GM19324 (cell line): Measurements from ENCODE around the gene SLC37A1.
A peak's percentile ranks its signal among the peaks of the same experiment; 100 is the strongest.
"Not testable (repeated sequence)": the region's sequence is repeated elsewhere in the genome, so short reads cannot be mapped to it uniquely, and the experiment has no call there.

ENCODE experiments used
- ATAC-seq: cut with Tn5 transposase; IDR thresholded peaks from one replicate; pipeline ENCODE4 v1.9.1; 2021; ENCODE audit warnings: mild to moderate bottlenecking, moderate library complexity; ENCODE audit not compliant: unreplicated experiment, low FRiP score

The SLC37A1 gene

GRCh38 chr21:42513151-42513984 is at the start of gene SLC37A1:
TSS of gene SLC37A1 (plus strand) at chr21:42513852. CDS start at chr21:42518455, 4,603 bp downstream.
- peak; percentile 50 for ATAC-seq

GRCh38 chr21:42463861-42464515 is 49.7 kb upstream of the SLC37A1 start:
- no peak for ATAC-seq

DNA sequence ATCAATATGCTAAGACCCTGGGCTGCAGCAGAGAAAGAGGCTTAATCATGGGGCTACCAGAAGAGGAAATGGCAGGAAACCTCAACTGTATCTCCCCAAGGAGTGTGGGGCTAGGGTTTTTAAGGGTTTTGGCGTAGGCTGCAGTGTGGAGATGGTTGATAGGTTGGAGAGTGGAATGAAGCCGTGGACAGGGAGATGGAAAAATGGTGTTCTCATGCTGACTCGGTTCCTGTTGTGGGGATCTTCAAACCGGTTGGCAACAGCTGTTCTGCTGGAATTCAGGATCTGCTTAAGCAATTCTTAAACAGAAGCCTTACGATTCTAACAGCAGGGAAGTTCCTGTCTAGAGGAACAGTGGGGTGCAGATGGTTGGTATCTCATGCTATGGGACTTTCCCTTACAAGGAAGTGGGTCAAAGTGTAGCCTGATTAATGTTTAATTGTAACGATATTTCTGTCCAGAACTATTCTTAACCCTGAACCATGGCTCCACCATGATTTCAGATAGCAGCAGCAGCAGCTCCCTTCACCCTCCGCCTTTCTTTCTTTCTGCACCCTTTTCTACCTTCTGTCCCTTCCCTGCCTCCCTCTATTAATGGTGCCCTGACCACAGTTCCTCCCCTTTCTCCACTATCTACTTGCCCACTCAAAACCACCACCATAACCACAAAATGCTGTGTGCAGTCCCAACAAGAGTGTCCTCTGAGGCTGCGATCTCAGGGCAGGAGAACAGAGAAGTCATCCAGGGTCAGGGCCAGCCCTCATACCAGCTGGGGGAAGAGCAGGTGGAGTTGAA is 48.4 kb upstream of the SLC37A1 start:
- no peak for ATAC-seq

DNA sequence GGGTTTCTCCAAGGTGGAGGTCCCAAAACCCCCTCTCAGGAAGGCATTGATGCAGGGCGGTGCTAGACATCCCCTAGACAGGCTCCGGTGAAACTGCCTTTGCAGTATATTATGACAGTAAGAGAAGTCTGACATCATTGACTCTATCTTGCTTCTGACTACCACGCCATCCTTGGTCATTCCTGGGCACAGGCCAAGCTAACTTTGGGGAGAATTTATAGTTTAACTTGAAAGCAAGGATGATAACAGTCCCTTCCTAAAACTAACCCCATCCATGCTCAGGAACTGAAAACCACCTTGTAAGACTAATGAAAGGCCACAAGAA is 47.9 kb upstream of the SLC37A1 start:
- no peak for ATAC-seq

- no peak for ATAC-seq
Measured at GRCh38 chr21:42466700-42467099, 47.0 kb upstream of the SLC37A1 start.

DNA sequence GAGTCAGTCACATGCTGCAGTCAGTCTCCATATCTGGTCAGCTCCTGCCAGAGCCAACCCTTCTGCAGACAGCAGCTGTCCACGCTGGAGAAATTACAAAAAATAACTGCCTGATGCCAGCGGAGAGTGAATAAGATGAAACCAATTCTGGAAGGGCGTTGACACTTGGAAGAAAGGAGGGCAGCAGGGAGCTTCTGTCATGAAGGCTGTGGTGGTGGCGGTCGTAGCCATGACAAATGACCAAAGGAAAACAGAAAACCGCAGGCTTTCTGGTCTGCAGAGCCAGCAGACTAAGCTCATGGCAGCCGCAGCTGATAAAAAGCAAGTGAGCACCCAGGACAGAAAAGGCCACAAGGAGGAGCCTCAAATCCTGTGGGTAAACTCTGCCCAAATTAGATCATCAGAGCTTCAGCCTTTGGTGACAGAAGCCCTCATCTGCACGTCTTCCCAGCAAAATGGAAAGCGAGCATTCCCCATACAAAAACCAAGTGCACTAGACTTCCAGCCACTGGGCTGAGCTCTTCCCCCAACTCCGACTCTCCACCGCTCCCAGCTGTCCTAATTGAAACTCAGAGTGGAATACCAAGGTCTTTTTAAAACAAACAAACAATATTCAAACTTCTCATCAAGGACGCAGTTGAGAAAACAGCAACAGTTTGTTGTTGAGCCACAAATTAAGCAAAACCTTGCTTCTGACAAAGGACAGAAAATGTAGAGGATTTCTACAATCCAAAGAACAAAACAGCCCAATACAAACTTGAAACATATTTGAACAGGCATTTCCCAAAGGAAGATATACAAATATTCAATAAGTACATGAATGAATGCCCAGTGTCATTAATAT is 46.3 kb upstream of the SLC37A1 start:
- ATAC-seq, result no peak

DNA sequence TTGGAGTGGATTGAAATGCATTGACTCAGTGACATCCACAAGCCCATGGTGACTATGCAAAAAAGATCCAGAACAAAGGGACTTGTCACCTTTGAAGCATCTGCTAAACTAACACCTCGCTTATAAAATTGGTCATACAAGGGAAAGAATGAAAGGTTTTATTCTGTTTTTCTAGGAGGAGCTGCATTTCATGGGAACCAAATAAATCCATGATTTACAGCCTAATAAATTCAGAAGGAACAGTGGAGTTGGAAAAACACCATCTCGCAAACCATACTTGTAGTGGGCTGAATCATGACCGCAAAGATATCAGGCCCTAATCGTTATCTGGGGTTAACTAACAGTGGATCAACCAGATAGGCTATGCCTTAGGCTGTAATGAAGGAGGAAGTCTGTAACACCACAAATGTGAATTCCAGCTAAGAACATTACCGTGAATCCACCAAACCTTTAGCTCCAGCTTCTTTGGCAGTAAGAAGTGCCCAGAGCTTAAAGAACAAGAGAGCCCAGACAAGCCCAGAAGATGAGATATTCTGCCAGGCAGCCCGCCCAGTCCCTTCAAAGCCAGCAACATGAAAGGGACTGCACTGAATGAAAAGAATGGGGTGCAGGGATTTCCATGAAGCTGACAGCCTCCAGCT is 45.0 kb upstream of the SLC37A1 start:
- no peak for ATAC-seq

DNA sequence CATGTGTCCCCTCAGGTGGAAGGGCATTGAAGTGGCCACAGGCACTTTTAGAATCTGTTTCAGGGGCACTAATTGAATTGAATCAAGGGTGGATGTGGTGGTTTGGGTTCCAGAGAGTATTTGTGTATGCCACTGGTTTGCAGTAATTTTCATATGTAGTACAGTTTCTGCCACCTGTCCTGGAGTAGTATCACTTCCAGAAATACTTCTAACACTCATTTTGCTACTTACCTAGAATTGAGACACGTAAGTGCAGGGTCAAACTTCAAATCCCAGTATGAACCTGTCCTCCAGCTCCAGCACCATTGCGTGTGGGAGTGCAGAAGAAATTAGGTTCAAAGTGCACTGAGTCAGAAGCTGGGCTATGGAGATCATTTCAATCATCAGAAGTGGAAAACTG is 44.4 kb upstream of the SLC37A1 start:
- ATAC-seq, result no peak

DNA sequence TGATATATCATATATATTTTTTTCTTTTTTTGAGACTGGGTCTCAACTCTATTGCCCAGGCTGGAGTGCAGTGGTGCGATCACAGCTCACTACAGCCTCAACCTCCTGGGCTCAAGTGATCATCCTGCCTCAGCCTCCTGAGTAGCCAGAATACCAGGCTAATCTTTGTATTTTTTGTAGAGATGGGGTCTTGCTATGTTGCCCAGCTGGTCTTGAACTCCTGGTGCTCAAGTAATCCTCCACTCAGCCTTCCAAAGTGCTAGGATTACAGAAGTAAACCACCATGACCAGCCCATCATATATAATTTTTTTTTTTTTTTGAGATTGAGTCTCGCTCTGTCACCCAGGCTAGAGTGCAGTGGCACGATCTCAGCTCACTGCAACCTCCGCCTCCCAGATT is 43.9 kb upstream of the SLC37A1 start:
- ATAC-seq, result not testable (repeated sequence)

GRCh38 chr21:42471206-42471605 is 42.4 kb upstream of the SLC37A1 start:
- ATAC-seq, result no peak

- ATAC-seq, result no peak
Measured at GRCh38 chr21:42471716-42472330, 41.8 kb upstream of the SLC37A1 start.

GRCh38 chr21:42472521-42472920 is 41.1 kb upstream of the SLC37A1 start:
- no peak for ATAC-seq

DNA sequence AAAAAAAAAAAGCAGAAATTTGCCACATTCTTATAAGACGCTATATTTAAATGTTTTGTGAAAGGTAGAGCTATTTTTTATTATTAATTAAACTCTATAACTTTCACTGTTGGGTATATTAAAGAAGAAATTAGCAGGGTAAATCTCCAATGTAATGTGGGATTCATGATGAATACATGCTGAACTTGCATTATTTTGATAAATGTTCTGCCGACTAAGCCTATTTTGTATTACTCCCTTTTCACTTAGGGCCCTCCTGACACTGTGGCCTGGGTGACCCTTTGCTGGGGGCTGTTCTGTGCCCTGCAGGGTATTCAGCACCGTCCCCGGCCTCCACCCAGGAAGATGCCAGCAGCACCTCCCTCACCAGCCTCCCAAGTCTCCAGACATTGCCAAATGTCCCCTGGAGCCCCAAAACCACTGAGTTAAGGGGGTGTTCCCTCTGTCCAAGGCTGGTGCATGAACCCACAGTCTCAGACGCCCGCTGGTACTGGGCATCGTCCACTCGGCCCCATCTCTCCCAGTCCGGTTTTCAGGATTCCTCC is 40.1 kb upstream of the SLC37A1 start:
- ATAC-seq, result no peak

- ATAC-seq, result no peak
Measured at GRCh38 chr21:42474043-42474831, 39.4 kb upstream of the SLC37A1 start.

- no peak for ATAC-seq
Measured at GRCh38 chr21:42475036-42475435, 38.6 kb upstream of the SLC37A1 start.

DNA sequence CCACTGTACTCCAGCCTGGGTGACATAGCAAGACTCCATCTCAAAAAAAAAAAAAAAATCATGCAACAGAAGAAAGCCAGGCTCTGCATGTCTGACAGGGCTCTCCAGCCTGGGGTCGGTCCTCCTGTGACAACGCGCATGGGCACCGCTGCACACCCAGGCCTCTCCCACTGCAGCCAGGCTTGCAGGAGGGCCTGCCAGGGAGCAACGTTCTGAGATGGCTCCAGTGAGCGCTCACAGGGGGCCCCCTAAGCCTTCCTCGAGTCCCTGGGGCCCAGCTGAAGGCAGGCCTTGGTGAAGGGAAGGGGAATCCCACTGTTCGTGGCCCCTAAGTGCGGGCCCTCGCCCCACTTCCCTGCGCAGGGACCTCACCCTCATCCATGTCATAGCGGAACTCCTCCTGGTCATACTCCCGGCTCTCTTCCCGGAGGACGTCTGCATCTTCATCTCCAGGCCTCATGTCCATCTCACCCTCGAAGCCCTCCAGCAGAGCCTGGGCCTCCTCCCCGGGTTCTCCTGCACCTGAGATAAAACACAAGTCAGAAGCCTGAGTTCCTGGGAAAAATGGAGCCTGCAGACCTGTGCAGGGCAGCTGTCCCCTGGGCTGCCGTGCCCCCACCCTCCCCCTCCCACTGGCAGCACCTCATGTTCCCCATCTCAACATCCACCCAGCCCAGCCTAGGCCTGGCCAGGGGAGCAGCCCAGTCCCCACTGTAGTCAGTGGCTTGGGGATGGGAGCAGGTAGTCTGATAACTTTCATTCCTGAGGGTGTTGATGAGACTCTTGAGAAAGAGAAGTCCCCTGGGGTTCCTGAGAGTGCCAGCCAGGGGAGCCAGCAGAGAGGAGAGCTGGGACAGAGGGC is 37.9 kb upstream of the SLC37A1 start:
- ATAC-seq, result no peak
